ENCODE data around the gene KATNAL2.
A peak's percentile ranks its signal among the peaks of the same experiment; 100 is the strongest.
"Not testable (repeated sequence)": the region's sequence is repeated elsewhere in the genome, so short reads cannot be mapped to it uniquely, and the experiment has no call there.

Gene KATNAL2

GRCh38 chr18:46916551-46917107 lies 773 bp upstream of the KATNAL2 start:
- Mint-ChIP-seq H3K27me3 (no peaks in the 10 kb centered on the region), H3K27ac (peak overlapping the region; percentile 94), H3K4me3 (peak overlapping the region; percentile 94), H3K36me3 (no peaks in the 10 kb centered on the region), H3K4me1 (peaks cover 59% of the 10 kb centered on the region), H3K9me3 (no peaks in the 10 kb centered on the region)

GRCh38 chr18:46917803-46918600 lies 600 bp downstream of the KATNAL2 start:
- Mint-ChIP-seq H3K4me1 (peaks cover 50% of the 10 kb centered on the region), H3K4me3 (peak overlapping the region; percentile 85), H3K36me3 (no peaks in the 10 kb centered on the region), H3K27me3 (no peaks in the 10 kb centered on the region), H3K27ac (peak overlapping the region; percentile 47), H3K9me3 (no peaks in the 10 kb centered on the region)

GRCh38 chr18:46920067-46920466 lies 2.7 kb downstream of the KATNAL2 start:
- H3K36me3 Mint-ChIP-seq = no peaks in the 10 kb centered on the region
- H3K4me1 Mint-ChIP-seq = peaks cover 30% of the 10 kb centered on the region
- H3K27me3 Mint-ChIP-seq = no peaks in the 10 kb centered on the region
- H3K9me3 Mint-ChIP-seq = no peaks in the 10 kb centered on the region
- H3K4me3 Mint-ChIP-seq = no peak overlapping the region
- no peak overlapping the region for H3K27ac Mint-ChIP-seq

- H3K9me3 Mint-ChIP-seq = no peaks in the 10 kb centered on the region
- no peaks in the 10 kb centered on the region for H3K36me3 Mint-ChIP-seq
- no peak overlapping the region for H3K27ac Mint-ChIP-seq
- H3K4me3 Mint-ChIP-seq = no peak overlapping the region
- H3K4me1 Mint-ChIP-seq = peaks cover 24% of the 10 kb centered on the region
- H3K27me3 Mint-ChIP-seq = no peaks in the 10 kb centered on the region
Observed at GRCh38 chr18:46920653-46921052, 3.3 kb downstream of the KATNAL2 start.

- Mint-ChIP-seq H3K9me3 (no peaks in the 10 kb centered on the region), H3K4me1 (no peaks in the 10 kb centered on the region), H3K27me3 (no peaks in the 10 kb centered on the region), H3K27ac (no peak overlapping the region), H3K36me3 (no peaks in the 10 kb centered on the region), H3K4me3 (no peak overlapping the region)
Observed at GRCh38 chr18:46939337-46939963, 22.0 kb downstream of the KATNAL2 start.

- no peak overlapping the region for H3K27ac Mint-ChIP-seq
- H3K9me3 Mint-ChIP-seq = no peaks in the 10 kb centered on the region
- H3K36me3 Mint-ChIP-seq = no peaks in the 10 kb centered on the region
- H3K27me3 Mint-ChIP-seq = no peaks in the 10 kb centered on the region
- H3K4me1 Mint-ChIP-seq = no peaks in the 10 kb centered on the region
- no peak overlapping the region for H3K4me3 Mint-ChIP-seq
Observed at GRCh38 chr18:46939998-46940571, 22.7 kb downstream of the KATNAL2 start.

- H3K27me3 Mint-ChIP-seq = peaks cover 1% of the 10 kb centered on the region
- no peaks in the 10 kb centered on the region for H3K4me1 Mint-ChIP-seq
- no peaks in the 10 kb centered on the region for H3K9me3 Mint-ChIP-seq
- H3K4me3 Mint-ChIP-seq = no peak overlapping the region
- H3K27ac Mint-ChIP-seq = no peak overlapping the region
- no peaks in the 10 kb centered on the region for H3K36me3 Mint-ChIP-seq
Observed at GRCh38 chr18:46942646-46943045, 25.2 kb downstream of the KATNAL2 start.

- Mint-ChIP-seq H3K27me3 (peaks cover 9% of the 10 kb centered on the region), H3K27ac (no peak overlapping the region), H3K9me3 (no peaks in the 10 kb centered on the region), H3K4me3 (no peak overlapping the region), H3K36me3 (no peaks in the 10 kb centered on the region), H3K4me1 (no peaks in the 10 kb centered on the region)
Observed at GRCh38 chr18:46946656-46947282, 29.4 kb downstream of the KATNAL2 start.

GRCh38 chr18:46950064-46950656 lies 32.8 kb downstream of the KATNAL2 start:
- H3K9me3 Mint-ChIP-seq = no peaks in the 10 kb centered on the region
- H3K27ac Mint-ChIP-seq = no peak overlapping the region
- no peak overlapping the region for H3K4me3 Mint-ChIP-seq
- no peaks in the 10 kb centered on the region for H3K36me3 Mint-ChIP-seq
- peaks cover 9% of the 10 kb centered on the region for H3K27me3 Mint-ChIP-seq
- no peaks in the 10 kb centered on the region for H3K4me1 Mint-ChIP-seq

GRCh38 chr18:46953195-46953594 lies 35.8 kb downstream of the KATNAL2 start:
- Mint-ChIP-seq H3K36me3 (no peaks in the 10 kb centered on the region), H3K4me1 (no peaks in the 10 kb centered on the region), H3K9me3 (no peaks in the 10 kb centered on the region), H3K27ac (no peak overlapping the region), H3K4me3 (no peak overlapping the region), H3K27me3 (peaks cover 8% of the 10 kb centered on the region)

GRCh38 chr18:46958209-46958608 lies 40.8 kb downstream of the KATNAL2 start:
- H3K36me3 Mint-ChIP-seq = no peaks in the 10 kb centered on the region

GRCh38 chr18:46963656-46964578 lies 46.5 kb downstream of the KATNAL2 start:
- not testable (repeated sequence) for H3K4me1 Mint-ChIP-seq, H3K27me3 Mint-ChIP-seq, H3K27ac Mint-ChIP-seq, H3K36me3 Mint-ChIP-seq, H3K9me3 Mint-ChIP-seq, H3K4me3 Mint-ChIP-seq

More at GRCh38 chr18:46958209-46958608, 40.8 kb downstream of the KATNAL2 start:
- Mint-ChIP-seq H3K27me3 (no peaks in the 10 kb centered on the region), H3K4me3 (no peak overlapping the region), H3K9me3 (peaks cover 4% of the 10 kb centered on the region), H3K27ac (no peak overlapping the region), H3K4me1 (no peaks in the 10 kb centered on the region)

GRCh38 chr18:46964579-46965293 lies 47.3 kb downstream of the KATNAL2 start:
- H3K27me3 Mint-ChIP-seq, H3K27ac Mint-ChIP-seq, H3K4me3 Mint-ChIP-seq, H3K9me3 Mint-ChIP-seq, H3K4me1 Mint-ChIP-seq, H3K36me3 Mint-ChIP-seq: not testable (repeated sequence)

- not testable (repeated sequence) for H3K27ac Mint-ChIP-seq, H3K4me1 Mint-ChIP-seq, H3K4me3 Mint-ChIP-seq, H3K36me3 Mint-ChIP-seq, H3K27me3 Mint-ChIP-seq, H3K9me3 Mint-ChIP-seq
Observed at GRCh38 chr18:46966266-46966665, 48.9 kb downstream of the KATNAL2 start.
